Endothelial cell (in vitro differentiated cells): ENCODE measurements around the gene ACTR1A. TPM values are rescaled to one million over a fixed set of nuclear protein-coding genes. Genes with fewer than 3 reads are reported as not detected.

ENCODE experiments used
- DNase-seq: peaks from one replicate; pipeline ENCODE4 v3.0.0; 2021; ENCODE audit warnings: low spot score
- H3K27ac Mint-ChIP-seq: one replicate; pipeline ENCODE4 v1.8.0; 2021; ENCODE audit warnings: mixed read lengths, inconsistent platforms; ENCODE audit not compliant: unreplicated experiment
- H3K27me3 Mint-ChIP-seq: one replicate; pipeline ENCODE4 v1.8.0; 2021; ENCODE audit warnings: mild to moderate bottlenecking, moderate library complexity, mixed read lengths, inconsistent platforms; ENCODE audit not compliant: unreplicated experiment
- H3K36me3 Mint-ChIP-seq: one replicate; pipeline ENCODE4 v1.8.0; 2021; ENCODE audit warnings: mild to moderate bottlenecking, low read depth, mixed read lengths, inconsistent platforms; ENCODE audit not compliant: unreplicated experiment
- H3K4me1 Mint-ChIP-seq: one replicate; pipeline ENCODE4 v1.8.0; 2021; ENCODE audit warnings: mild to moderate bottlenecking, mixed read lengths, inconsistent platforms; ENCODE audit not compliant: unreplicated experiment
- H3K4me3 Mint-ChIP-seq: one replicate; pipeline ENCODE4 v1.8.0; 2021; ENCODE audit warnings: mild to moderate bottlenecking, mixed read lengths, inconsistent platforms; ENCODE audit not compliant: unreplicated experiment
- H3K9me3 Mint-ChIP-seq: one replicate; pipeline ENCODE4 v1.8.0; 2021; ENCODE audit warnings: mixed read lengths, inconsistent platforms; ENCODE audit not compliant: unreplicated experiment
- total RNA-seq: library from RNA; stranded (reverse); fragmentation: NEBNext Ultra II Directional; extraction: Animal tissue kit (Norgen Biotek cat#: 25700); gene quantifications from one replicate; pipeline ENCODE4 v1.2.1, GENCODE V29; 2021; ENCODE audit not compliant: unreplicated experiment
- TF ChIP-seq, protein P1 (sequence below): fragments of 200-600 bp; sonication (generic); IDR thresholded peaks from one replicate; pipeline ENCODE4 v1.5.0; 2021; ENCODE audit warnings: antibody characterized with exemption; ENCODE audit not compliant: unreplicated experiment

Gene ACTR1A
- total RNA-seq, 1 donor from 2014 or later, result 147 TPM

GRCh38 chr10:102527546-102527945, 25.0 kb upstream of the ACTR1A start:
- H3K4me3 Mint-ChIP-seq, result no peak overlapping the region
- peaks cover 4% of the 10 kb centered on the region for H3K27me3 Mint-ChIP-seq
- H3K9me3 Mint-ChIP-seq, result no peaks in the 10 kb centered on the region
- no peak overlapping the region for H3K27ac Mint-ChIP-seq
- TF ChIP-seq, protein P1, sequence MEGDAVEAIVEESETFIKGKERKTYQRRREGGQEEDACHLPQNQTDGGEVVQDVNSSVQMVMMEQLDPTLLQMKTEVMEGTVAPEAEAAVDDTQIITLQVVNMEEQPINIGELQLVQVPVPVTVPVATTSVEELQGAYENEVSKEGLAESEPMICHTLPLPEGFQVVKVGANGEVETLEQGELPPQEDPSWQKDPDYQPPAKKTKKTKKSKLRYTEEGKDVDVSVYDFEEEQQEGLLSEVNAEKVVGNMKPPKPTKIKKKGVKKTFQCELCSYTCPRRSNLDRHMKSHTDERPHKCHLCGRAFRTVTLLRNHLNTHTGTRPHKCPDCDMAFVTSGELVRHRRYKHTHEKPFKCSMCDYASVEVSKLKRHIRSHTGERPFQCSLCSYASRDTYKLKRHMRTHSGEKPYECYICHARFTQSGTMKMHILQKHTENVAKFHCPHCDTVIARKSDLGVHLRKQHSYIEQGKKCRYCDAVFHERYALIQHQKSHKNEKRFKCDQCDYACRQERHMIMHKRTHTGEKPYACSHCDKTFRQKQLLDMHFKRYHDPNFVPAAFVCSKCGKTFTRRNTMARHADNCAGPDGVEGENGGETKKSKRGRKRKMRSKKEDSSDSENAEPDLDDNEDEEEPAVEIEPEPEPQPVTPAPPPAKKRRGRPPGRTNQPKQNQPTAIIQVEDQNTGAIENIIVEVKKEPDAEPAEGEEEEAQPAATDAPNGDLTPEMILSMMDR, result no peak
- no peak for DNase-seq
- peaks cover 25% of the 10 kb centered on the region for H3K36me3 Mint-ChIP-seq
- H3K4me1 Mint-ChIP-seq, result no peaks in the 10 kb centered on the region

DNA sequence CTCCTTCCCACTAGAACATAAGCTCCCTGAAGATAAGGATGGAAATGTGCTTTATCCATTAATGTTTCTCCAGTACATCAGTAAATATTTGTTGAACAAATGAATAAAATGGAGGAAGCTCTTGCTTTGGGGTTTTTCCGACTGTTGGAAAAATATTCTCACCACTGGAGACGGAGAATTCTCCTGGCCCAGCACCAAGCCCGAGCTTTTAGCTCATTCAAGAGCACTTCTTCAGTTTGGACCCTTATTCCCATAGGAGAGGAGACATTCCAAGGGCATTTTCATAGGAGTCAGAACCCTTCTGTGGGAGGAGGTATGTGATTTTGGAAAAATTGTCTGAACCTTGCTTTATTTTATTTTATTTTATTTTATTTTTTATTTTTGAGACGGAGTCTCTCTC, 22.2 kb upstream of the ACTR1A start:
- Mint-ChIP-seq H3K4me1 (no peaks in the 10 kb centered on the region), H3K9me3 (no peaks in the 10 kb centered on the region), H3K27ac (no peak overlapping the region), H3K27me3 (peaks cover 4% of the 10 kb centered on the region), H3K36me3 (peaks cover 37% of the 10 kb centered on the region), H3K4me3 (no peak overlapping the region)
- DNase-seq, result no peak
- TF ChIP-seq, protein P1, result no peak

DNA sequence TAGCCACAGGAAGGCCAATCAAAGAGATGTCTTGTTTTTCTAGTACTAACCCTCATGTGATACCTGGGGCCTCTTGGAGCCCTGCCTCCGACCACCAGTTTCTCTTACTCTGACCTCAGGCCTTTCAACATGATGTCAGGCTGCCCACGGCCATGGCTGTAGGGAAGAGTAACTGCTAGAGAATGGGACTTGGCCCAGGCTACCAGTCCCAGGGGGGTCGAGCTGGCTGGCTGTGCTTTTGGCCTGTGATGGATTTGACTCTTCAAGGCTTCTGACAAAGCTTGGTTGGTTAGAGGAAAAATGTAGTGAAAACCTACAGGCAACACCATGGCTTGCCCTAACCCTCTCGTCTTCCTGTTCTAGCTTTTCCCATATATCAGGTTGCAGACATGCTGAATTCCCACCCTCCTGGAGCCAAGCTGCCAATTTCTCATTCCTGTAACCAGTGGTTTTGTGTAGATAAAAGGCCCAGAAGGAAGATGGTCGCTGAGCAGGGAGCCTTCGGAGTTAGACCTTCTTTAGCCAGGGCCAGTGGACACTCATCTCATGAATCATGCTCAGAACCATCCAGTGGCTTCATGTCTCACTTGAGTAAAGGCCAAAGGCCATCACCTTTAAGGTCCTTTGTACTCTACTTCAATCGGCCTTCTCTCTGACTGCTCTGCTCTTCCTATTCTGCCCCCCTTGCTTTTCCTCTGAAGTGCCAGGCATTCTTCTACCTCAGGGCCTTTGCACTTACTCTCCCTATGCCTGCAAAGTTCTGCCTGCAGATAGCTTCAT, 20.9 kb upstream of the ACTR1A start:
- Mint-ChIP-seq H3K27me3 (peaks cover 4% of the 10 kb centered on the region), H3K9me3 (no peaks in the 10 kb centered on the region), H3K36me3 (peaks cover 37% of the 10 kb centered on the region), H3K4me1 (no peaks in the 10 kb centered on the region), H3K27ac (no peak overlapping the region), H3K4me3 (no peak overlapping the region)
- no peak for DNase-seq
- TF ChIP-seq, protein P1, result no peak

GRCh38 chr10:102522874-102523249, 20.4 kb upstream of the ACTR1A start:
- peaks cover 4% of the 10 kb centered on the region for H3K27me3 Mint-ChIP-seq
- H3K9me3 Mint-ChIP-seq, result no peaks in the 10 kb centered on the region
- H3K4me3 Mint-ChIP-seq, result no peak overlapping the region
- TF ChIP-seq, protein P1, result no peak
- H3K36me3 Mint-ChIP-seq, result peaks cover 37% of the 10 kb centered on the region
- H3K4me1 Mint-ChIP-seq, result no peaks in the 10 kb centered on the region
- no peak for DNase-seq
- H3K27ac Mint-ChIP-seq, result no peak overlapping the region

DNA sequence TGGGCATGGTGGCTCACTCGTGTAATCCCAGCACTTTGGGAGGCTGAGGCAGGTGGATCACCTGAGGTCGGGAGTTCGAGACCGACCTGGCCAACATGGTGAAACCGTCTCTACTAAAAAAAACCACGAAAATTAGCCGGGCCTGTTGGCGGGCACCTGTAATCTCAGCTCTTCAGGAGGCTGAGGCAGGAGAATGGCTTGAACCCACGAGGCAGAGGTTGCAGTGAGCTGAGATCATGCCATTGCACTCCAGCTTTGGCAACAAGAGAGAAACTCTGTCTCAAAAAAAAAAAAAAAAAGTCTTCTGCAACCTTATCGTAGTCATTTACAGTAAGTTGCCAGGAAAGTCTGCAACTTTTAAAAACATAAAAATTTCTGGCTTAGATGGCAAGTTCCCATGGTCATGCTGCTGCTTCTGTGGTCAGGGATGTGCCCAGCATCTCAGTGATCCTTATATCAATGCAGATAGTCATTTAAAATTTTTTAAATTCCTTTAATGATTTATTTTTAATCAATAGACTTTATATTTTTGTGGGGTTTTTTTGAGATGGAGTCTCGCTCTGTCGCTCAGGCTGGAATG, 16.8 kb upstream of the ACTR1A start:
- H3K4me1 Mint-ChIP-seq, result no peaks in the 10 kb centered on the region
- H3K36me3 Mint-ChIP-seq, result peaks cover 33% of the 10 kb centered on the region
- TF ChIP-seq, protein P1, result no peak
- peaks cover 2% of the 10 kb centered on the region for H3K27me3 Mint-ChIP-seq
- H3K9me3 Mint-ChIP-seq, result no peaks in the 10 kb centered on the region
- no peak for DNase-seq
- H3K4me3 Mint-ChIP-seq, result no peak overlapping the region
- H3K27ac Mint-ChIP-seq, result no peak overlapping the region
